H1 (cell line): ENCODE data around the gene USP54. TPM values are rescaled to one million over a fixed set of nuclear protein-coding genes. Genes with fewer than 3 reads are reported as not detected.

Experiments used
- CTCF ChIA-PET: fragments of 300-600 bp; sonication (Branson Sonifier 250); formaldehyde crosslinking; loops from one replicate; lab custom pipeline; 2021; ENCODE audit not compliant: partially characterized antibody; lab: Charles Lee
- POLR2A ChIA-PET: fragments of 300-600 bp; sonication (Branson Sonifier 250); formaldehyde crosslinking; loops from one replicate; lab custom pipeline; 2021; ENCODE audit warnings: inconsistent platforms; ENCODE audit not compliant: partially characterized antibody; lab: Charles Lee
- DNase-seq, 2 experiments: peaks; one replicate each; pipeline versions ENCODE4 v3.0.0 to v3.0.0-alpha.2; 2010 to 2022; ENCODE audit warnings: low spot score in 2 of 2, low read depth in 1 of 2, mixed read lengths in 1 of 2
- FAIRE-seq: peaks from 2 replicates; lab custom pipeline; 2011; peaks lifted over from hg19 to GRCh38; lab: Jason Lieb, UNC
- H2AFZ ChIP-seq: 2 replicates; pipeline ENCODE4 v1.8.1; 2012; ENCODE audit warnings: low read length, inconsistent platforms
- H2AK5ac ChIP-seq: 2 replicates; pipeline ENCODE4 v1.6.1; 2013; ENCODE audit warnings: low read depth, low read length
- H2BK120ac ChIP-seq: replicated peaks from 2 replicates; pipeline ENCODE3; 2013; ENCODE audit warnings: low read depth, low read length, inconsistent platforms
- H2BK12ac ChIP-seq: 2 replicates; pipeline ENCODE4 v1.6.1; 2013; ENCODE audit warnings: low read depth, low read length
- H2BK15ac ChIP-seq: 2 replicates; pipeline ENCODE4 v1.6.1; 2013; ENCODE audit warnings: low read length
- H2BK20ac ChIP-seq: 2 replicates; pipeline ENCODE4 v1.6.1; 2013; ENCODE audit warnings: low read length
- H2BK5ac ChIP-seq: 2 replicates; pipeline ENCODE4 v1.6.1; 2013; ENCODE audit warnings: low read depth, low read length
- H3K14ac ChIP-seq: 2 replicates; pipeline ENCODE4 v1.6.1; 2013; ENCODE audit warnings: inconsistent platforms; ENCODE audit not compliant: insufficient read length
- H3K18ac ChIP-seq: 2 replicates; pipeline ENCODE4 v1.6.1; 2013; ENCODE audit warnings: low read length; ENCODE audit errors: extremely low read depth
- H3K23ac ChIP-seq: 2 replicates; pipeline ENCODE4 v1.6.1; 2013; ENCODE audit warnings: inconsistent platforms; ENCODE audit not compliant: insufficient read length
- H3K23me2 ChIP-seq: 2 replicates; pipeline ENCODE4 v1.6.1; 2013; ENCODE audit warnings: low read depth, low read length
- H3K27ac ChIP-seq: 2 replicates; pipeline ENCODE4 v1.6.1; 2011; ENCODE audit warnings: low read depth, low read length, inconsistent platforms
- H3K27me3 ChIP-seq, 4 experiments: replicated peaks in 1 of 4; 1 replicate in 1 of 4; 2 replicates in 3 of 4; pipeline versions ENCODE4 v1.6.1 to v1.8.1; 2011 to 2013; ENCODE audit warnings: low read length in 3 of 4, mild to moderate bottlenecking in 3 of 4, inconsistent platforms in 2 of 4, mixed read lengths in 2 of 4, moderate library complexity in 1 of 4; ENCODE audit not compliant: control insufficient read depth in 3 of 4, insufficient read depth in 3 of 4; ENCODE audit errors: extremely low read depth in 1 of 4
- H3K36me3 ChIP-seq, 4 experiments: 2 replicates each; pipeline versions ENCODE4 v1.6.1 to v1.8.1; 2011 to 2013; ENCODE audit warnings: mild to moderate bottlenecking in 4 of 4, low read length in 3 of 4, moderate library complexity in 2 of 4, control low read depth in 1 of 4, inconsistent platforms in 1 of 4; ENCODE audit not compliant: insufficient read depth in 4 of 4, control insufficient read depth in 2 of 4
- H3K4ac ChIP-seq: replicated peaks from 2 replicates; pipeline ENCODE3; 2013; ENCODE audit warnings: low read length, low read depth, mixed read lengths, inconsistent platforms; ENCODE audit not compliant: insufficient read length
- H3K4me1 ChIP-seq, 4 experiments: replicated peaks in 1 of 4; 1 replicate in 1 of 4; 2 replicates in 3 of 4; pipeline versions ENCODE4 v1.6.1 to v1.8.1; 2011 to 2013; ENCODE audit warnings: low read length in 3 of 4, inconsistent platforms in 2 of 4, mixed read lengths in 1 of 4; ENCODE audit not compliant: insufficient read depth in 4 of 4, control insufficient read depth in 3 of 4
- H3K4me2 ChIP-seq, 2 experiments: 2 replicates each; pipeline versions ENCODE4 v1.6.1 to v1.8.1; 2011 to 2013; ENCODE audit warnings: low read depth in 2 of 2, low read length in 2 of 2, control low read depth in 1 of 2, inconsistent platforms in 1 of 2, mild to moderate bottlenecking in 1 of 2; ENCODE audit not compliant: insufficient read depth in 1 of 2
- H3K4me3 ChIP-seq, 4 experiments: fragments of 200-600, 300-600 bp in 1 of 4; sonication (generic), shearing (Covaris generic), sonication (Bioruptor Twin) in 1 of 4; 2 replicates each; pipeline versions ENCODE4 v1.5.1 to v1.8.1; 2011 to 2016; ENCODE audit warnings: low read length in 4 of 4, low read depth in 3 of 4, control low read depth in 2 of 4, inconsistent platforms in 2 of 4, mild to moderate bottlenecking in 2 of 4, mixed read lengths in 1 of 4, moderate library complexity in 1 of 4; ENCODE audit not compliant: insufficient read depth in 2 of 4; ENCODE audit errors: extremely low read depth in 1 of 4
- H3K56ac ChIP-seq: replicated peaks from 2 replicates; pipeline ENCODE3; 2013; ENCODE audit warnings: low read depth, mild to moderate bottlenecking, mixed read lengths, low read length, inconsistent platforms; ENCODE audit not compliant: insufficient read length
- H3K79me1 ChIP-seq: 2 replicates; pipeline ENCODE4 v1.6.1; 2013; ENCODE audit warnings: low read depth, low read length, control low read depth
- H3K79me2 ChIP-seq, 2 experiments: 2 replicates each; pipeline versions ENCODE4 v1.6.1 to v1.8.1; 2012 to 2013; ENCODE audit warnings: low read length in 2 of 2, mild to moderate bottlenecking in 2 of 2, inconsistent platforms in 1 of 2; ENCODE audit not compliant: insufficient read depth in 2 of 2, control insufficient read depth in 1 of 2
- H3K9ac ChIP-seq, 4 experiments: replicated peaks in 1 of 4; 1 replicate in 1 of 4; 2 replicates in 3 of 4; pipeline versions ENCODE4 v1.6.1 to v1.8.1; 2011 to 2013; ENCODE audit warnings: low read depth in 3 of 4, low read length in 3 of 4, control low read depth in 2 of 4, mild to moderate bottlenecking in 2 of 4, moderate library complexity in 2 of 4, inconsistent platforms in 1 of 4; ENCODE audit errors: extremely low read depth in 1 of 4
- H3K9me3 ChIP-seq, 2 experiments: 2 replicates each; pipeline versions ENCODE4 v1.6.1 to v1.8.1; 2012 to 2013; ENCODE audit warnings: mild to moderate bottlenecking in 2 of 2, moderate library complexity in 2 of 2, control low read depth in 1 of 2, inconsistent platforms in 1 of 2, low read depth in 1 of 2, low read length in 1 of 2, mixed read lengths in 1 of 2; ENCODE audit not compliant: insufficient read depth in 2 of 2
- H4K20me1 ChIP-seq, 2 experiments: replicated peaks in 1 of 2; 2 replicates each; pipeline versions ENCODE3 to v1.8.1; 2011 to 2013; ENCODE audit warnings: inconsistent platforms in 2 of 2, low read length in 2 of 2, mild to moderate bottlenecking in 1 of 2; ENCODE audit not compliant: insufficient read depth in 2 of 2, control insufficient read depth in 1 of 2
- H4K5ac ChIP-seq: 2 replicates; pipeline ENCODE4 v1.6.1; 2013; ENCODE audit warnings: low read length, low read depth, mixed read lengths, inconsistent platforms; ENCODE audit not compliant: insufficient read length
- H4K8ac ChIP-seq: 2 replicates; pipeline ENCODE4 v1.8.0; 2013; ENCODE audit warnings: mild to moderate bottlenecking, moderate library complexity, low read length, inconsistent platforms; ENCODE audit not compliant: insufficient read depth; ENCODE audit errors: extremely low read depth
- H4K91ac ChIP-seq: replicated peaks from 2 replicates; pipeline ENCODE3; 2013; ENCODE audit warnings: low read length, mixed read lengths, inconsistent platforms; ENCODE audit not compliant: insufficient read length
- NRF1 ChIP-seq: IDR thresholded peaks from 2 replicates; pipeline ENCODE4 v1.6.1; 2011; ENCODE audit warnings: mild to moderate bottlenecking, low read depth, low read length, improper control_type of control experiment
- RFX5 ChIP-seq: IDR thresholded peaks from 2 replicates; pipeline ENCODE4 v1.6.1; 2011; ENCODE audit warnings: low read depth, low read length, improper control_type of control experiment, borderline replicate concordance
- RNF2 ChIP-seq: fragments of 200-900, 300-1000 bp; sonication (generic); IDR thresholded peaks from 2 replicates; pipeline ENCODE4 v1.7.1; 2016; ENCODE audit warnings: borderline replicate concordance, low read depth, mild to moderate bottlenecking, antibody characterized with exemption, low read length; ENCODE audit not compliant: poor library complexity, severe bottlenecking; ENCODE audit errors: missing control alignments
- SIN3A ChIP-seq, 2 experiments: IDR thresholded peaks in 1 of 2; conservative IDR thresholded peaks in 1 of 2; 2 replicates each; pipeline ENCODE4 v1.6.1; 2011 to 2012; ENCODE audit warnings: low read length in 2 of 2, improper control_type of control experiment in 1 of 2, low read depth in 1 of 2, mild to moderate bottlenecking in 1 of 2
- SRF ChIP-seq: IDR thresholded peaks from 2 replicates; pipeline ENCODE4 v1.6.1; 2011; ENCODE audit warnings: mild to moderate bottlenecking, low read depth, low read length, moderate library complexity
- YY1 ChIP-seq: IDR thresholded peaks from 2 replicates; pipeline ENCODE4 v1.6.1; 2011; ENCODE audit warnings: low read depth, mild to moderate bottlenecking, low read length
- ZNF274 ChIP-seq: IDR thresholded peaks from 2 replicates; pipeline ENCODE4 v1.7.0; 2012; ENCODE audit warnings: low read length, borderline replicate concordance; ENCODE audit errors: extremely low read depth
- WGBS, 2 experiments: shearing (Covaris generic) in 1 of 2; methylation state at CpG; one replicate each; pipeline versions ENCODE4 v1.1.6 to v1.1.7; 2013 to 2015; ENCODE audit warnings: low lambda C conversion rate in 2 of 2, mixed read lengths in 2 of 2, inconsistent platforms in 1 of 2, low coverage in 1 of 2, missing lambda C conversion rate in 1 of 2; ENCODE audit not compliant: insufficient replicate concordance in 2 of 2, insufficient coverage in 1 of 2, insufficient read length in 1 of 2; ENCODE audit errors: extremely low coverage in 1 of 2, missing lambda C conversion rate in 1 of 2; 5-methylcytosine and 5-hydroxymethylcytosine counted together
- polyA plus RNA-seq, 7 experiments: library from polyadenylated mRNA; depleted of rRNA in 3 of 7; stranded (reverse) in 5 of 7; unstranded in 2 of 7; fragments of >200 nt in 5 of 7; fragments of 200-250 nt in 2 of 7; gene quantifications; 1 replicate in 5 of 7; 2 replicates in 1 of 7; 4 replicates in 1 of 7; pipeline versions ENCODE4 v1.2.1 to v1.2.3, GENCODE V29; 2011 to 2013; ENCODE audit warnings: missing spikeins in 2 of 7, mixed read lengths in 2 of 7
- total RNA-seq: library from RNA; stranded (reverse); fragmentation: NEBNext Ultra II Directional; extraction: Animal tissue kit (Norgen Biotek cat#: 25700); gene quantifications from 2 replicates; pipeline ENCODE4 v1.2.1, GENCODE V29; 2021
- TF ChIP-seq, protein P1 (sequence below): IDR thresholded peaks from 2 replicates; pipeline ENCODE4 v1.6.1; 2012; ENCODE audit warnings: inconsistent platforms

The USP54 gene
- total and polyA plus RNA-seq, 2 of the 8 experiments (the other 6 are each of a cell fraction or from before 2014, with no cell fraction given) = 46.2 to 65.6 TPM

- Histone ChIP-seq H4K5ac (no peak overlapping the region), H3K18ac (no peak overlapping the region), H2BK15ac (no peak overlapping the region), H4K8ac (no peak overlapping the region), H2AFZ (no peak overlapping the region), H2BK120ac (no peak overlapping the region), H3K4me3 (no peak overlapping the region), H3K56ac (no peak overlapping the region), H3K23me2 (no peaks in the 10 kb centered on the region), H3K4me2 (no peak overlapping the region), H2BK20ac (no peak overlapping the region), H2BK5ac (no peak overlapping the region), H3K27ac (no peak overlapping the region), H3K4ac (no peak overlapping the region), H3K27me3 (no peaks in the 10 kb centered on the region), H3K9me3 (no peaks in the 10 kb centered on the region), H3K23ac (no peak overlapping the region), H2BK12ac (no peak overlapping the region), H4K20me1 (no peaks in the 10 kb centered on the region), H3K79me1 (no peaks in the 10 kb centered on the region), H3K36me3 (peaks cover 2 to 17% (median 10%) of the 10 kb centered on the region in 4 experiments; a peak in 4 of 8 replicates), H3K4me1 (no peaks in the 10 kb centered on the region), H3K79me2 (no peaks in the 10 kb centered on the region), H4K91ac (no peak overlapping the region), H2AK5ac (no peak overlapping the region), H3K9ac (no peak overlapping the region), H3K14ac (no peak overlapping the region)
- 94% methylated on average over 5 of the region's 5 CpGs; no CpG with 5 or more reads in 1 of the 2 experiments for WGBS, 2 experiments
- peak; percentile 73 for FAIRE-seq
- POLR2A ChIA-PET = interaction anchor here (0.6 to 1.6 kb wide), 6 partner anchors 9 to 118 kb away, joined by 3 to 8 read pairs (median 4); no protein-coding TSS in a partner anchor
- CTCF ChIA-PET = interaction anchor here (0.6 to 13.1 kb wide), 37 partner anchors 9 to 246 kb away, joined by 3 to 271 read pairs (median 4); partner anchors contain the start of genes MYOZ1 and SEC24C
- DNase-seq = peak; percentile 19 to 53
- TF ChIP-seq SIN3A (conservative IDR thresholded peaks at IDR 0.05 in 1 of 2, IDR thresholded peaks at IDR 0.05 in 1 of 2; ENCODE audit: low read depth in 1 of 2, low read length in 2 of 2) (0 out of 4 replicates have a peak, but pooled peaks of 1 of the 2 experiments have one; percentile 60), SRF (no peak), RNF2 (no peak), NRF1 (no peak), RFX5 (no peak), YY1 (peak; percentile 64), ZNF274 (no peak)
- TF ChIP-seq, protein P1, sequence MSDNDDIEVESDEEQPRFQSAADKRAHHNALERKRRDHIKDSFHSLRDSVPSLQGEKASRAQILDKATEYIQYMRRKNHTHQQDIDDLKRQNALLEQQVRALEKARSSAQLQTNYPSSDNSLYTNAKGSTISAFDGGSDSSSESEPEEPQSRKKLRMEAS = no peak; the same call in 1 of the 2 replicates
These were observed 61.9 kb downstream of the USP54 start for GRCh38 chr10:73529089-73529832.
